ENCODE measurements around the gene HOXB6.

The HOXB6 gene

DNA sequence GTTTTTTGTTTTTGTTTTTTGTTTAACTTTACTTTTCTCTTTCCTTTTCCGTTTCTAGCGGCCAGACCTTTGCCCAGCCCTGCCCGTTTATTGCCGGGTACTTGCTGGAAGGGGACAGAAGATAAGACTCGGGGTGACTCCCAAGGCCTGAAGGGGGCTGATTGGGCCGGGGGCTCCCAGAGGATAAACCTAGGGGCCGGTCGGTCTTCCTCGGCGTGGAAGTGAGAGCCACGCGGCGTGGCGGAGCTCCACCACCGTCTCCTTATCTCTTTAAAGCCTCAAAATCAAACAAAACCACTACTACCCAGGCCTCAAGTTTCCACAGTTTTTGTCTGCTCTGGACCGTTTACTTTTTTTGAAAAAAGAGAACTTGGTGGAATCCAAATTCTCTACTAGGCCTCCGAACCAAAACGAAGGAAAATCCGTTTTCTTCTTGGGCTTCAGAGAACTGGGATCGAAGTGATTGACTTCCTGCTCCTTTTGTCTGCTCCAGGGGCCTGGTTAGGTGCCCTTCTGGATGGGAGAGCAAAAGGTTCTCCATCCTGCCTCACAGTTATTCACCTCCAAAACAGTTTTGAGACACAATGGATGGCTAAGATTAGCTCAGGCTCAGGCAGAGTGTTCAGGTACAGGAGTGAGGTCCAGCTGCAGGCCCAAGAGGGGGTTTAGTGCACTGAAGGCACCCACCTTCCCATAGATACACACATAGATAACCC lies 29.9 kb upstream of the HOXB6 start:
- in situ Hi-C loops (cut with HindIII; ENCODE audit: low sequenced_read_pairs), result no loop called here
- H3K4me3 ChIP-seq (ENCODE audit: low read depth, low read length), result no peak overlapping the region
- TF ChIP-seq, protein P1, sequence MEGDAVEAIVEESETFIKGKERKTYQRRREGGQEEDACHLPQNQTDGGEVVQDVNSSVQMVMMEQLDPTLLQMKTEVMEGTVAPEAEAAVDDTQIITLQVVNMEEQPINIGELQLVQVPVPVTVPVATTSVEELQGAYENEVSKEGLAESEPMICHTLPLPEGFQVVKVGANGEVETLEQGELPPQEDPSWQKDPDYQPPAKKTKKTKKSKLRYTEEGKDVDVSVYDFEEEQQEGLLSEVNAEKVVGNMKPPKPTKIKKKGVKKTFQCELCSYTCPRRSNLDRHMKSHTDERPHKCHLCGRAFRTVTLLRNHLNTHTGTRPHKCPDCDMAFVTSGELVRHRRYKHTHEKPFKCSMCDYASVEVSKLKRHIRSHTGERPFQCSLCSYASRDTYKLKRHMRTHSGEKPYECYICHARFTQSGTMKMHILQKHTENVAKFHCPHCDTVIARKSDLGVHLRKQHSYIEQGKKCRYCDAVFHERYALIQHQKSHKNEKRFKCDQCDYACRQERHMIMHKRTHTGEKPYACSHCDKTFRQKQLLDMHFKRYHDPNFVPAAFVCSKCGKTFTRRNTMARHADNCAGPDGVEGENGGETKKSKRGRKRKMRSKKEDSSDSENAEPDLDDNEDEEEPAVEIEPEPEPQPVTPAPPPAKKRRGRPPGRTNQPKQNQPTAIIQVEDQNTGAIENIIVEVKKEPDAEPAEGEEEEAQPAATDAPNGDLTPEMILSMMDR (IDR thresholded peaks at IDR 0.05; ENCODE audit: low read depth, low read length, missing control alignments), result no peak
- no peak for DNase-seq (ENCODE audit: low read depth)

DNA sequence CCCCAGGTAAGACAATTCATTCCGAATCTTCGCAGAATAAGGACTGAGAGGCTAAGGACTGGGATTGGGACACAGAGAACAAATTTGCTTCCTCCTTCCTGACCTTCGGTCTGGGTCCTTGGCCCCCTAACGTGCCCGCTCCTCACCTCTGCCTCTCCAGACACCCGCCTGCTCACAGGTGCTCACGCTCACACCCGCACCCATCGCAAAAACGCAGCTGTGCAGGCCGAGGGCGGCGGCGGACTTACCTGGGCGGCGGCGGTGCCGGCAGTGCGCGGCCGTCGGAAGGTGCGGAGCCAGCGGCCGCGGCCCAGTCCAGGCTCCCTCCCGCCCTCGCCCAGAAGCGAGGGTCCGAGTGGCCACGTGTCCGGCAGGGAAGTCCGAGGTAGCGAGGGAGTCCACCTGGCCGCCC lies 28.5 kb upstream of the HOXB6 start:
- TF ChIP-seq, protein P1 (IDR thresholded peaks at IDR 0.05; ENCODE audit: low read depth, low read length, missing control alignments), result no peak

DNA sequence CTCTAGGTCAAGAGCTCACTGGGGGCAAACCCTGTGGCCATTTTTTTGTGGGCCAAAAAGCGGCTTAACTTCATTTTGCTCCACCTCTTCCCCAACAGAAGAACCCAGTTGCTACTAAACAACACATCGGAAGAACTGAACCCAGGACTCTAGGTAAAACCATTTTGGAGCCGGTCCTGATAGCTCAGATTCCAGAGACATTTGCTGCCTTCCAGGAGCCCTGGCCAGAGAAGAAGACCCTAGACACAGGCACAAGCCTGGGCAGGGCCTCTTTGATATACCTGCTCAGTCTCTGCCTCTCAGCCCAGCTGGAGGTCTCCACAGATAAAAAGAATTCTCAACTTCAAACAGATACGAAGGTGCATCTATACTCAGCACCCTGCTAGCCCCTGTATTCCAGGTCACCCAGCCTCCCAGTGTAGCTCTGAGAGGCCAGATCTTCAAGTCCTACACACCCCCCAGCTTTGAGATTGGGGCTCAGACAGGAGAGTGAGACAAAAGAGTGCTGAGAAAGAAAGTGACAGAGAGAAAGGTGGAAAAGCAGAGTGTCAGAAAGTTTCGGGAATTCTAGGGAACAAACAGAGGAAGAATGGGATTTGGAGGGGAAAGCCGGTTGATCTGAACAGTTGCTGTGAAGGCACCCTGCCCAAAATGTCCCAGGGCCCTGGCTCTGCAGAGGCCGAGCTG lies 27.9 kb upstream of the HOXB6 start:
- H3K4me3 ChIP-seq (ENCODE audit: low read depth, low read length), result no peak overlapping the region
- TF ChIP-seq, protein P1 (IDR thresholded peaks at IDR 0.05; ENCODE audit: low read depth, low read length, missing control alignments), result no peak
- no peak for DNase-seq (ENCODE audit: low read depth)
- in situ Hi-C loops (cut with HindIII; ENCODE audit: low sequenced_read_pairs), result no loop called here

More for the DNA sequence above, 28.5 kb upstream of the HOXB6 start:
- DNase-seq (ENCODE audit: low read depth), result no peak
- H3K4me3 ChIP-seq (ENCODE audit: low read depth, low read length), result no peak overlapping the region
- in situ Hi-C loops (cut with HindIII; ENCODE audit: low sequenced_read_pairs), result no loop called here

DNA sequence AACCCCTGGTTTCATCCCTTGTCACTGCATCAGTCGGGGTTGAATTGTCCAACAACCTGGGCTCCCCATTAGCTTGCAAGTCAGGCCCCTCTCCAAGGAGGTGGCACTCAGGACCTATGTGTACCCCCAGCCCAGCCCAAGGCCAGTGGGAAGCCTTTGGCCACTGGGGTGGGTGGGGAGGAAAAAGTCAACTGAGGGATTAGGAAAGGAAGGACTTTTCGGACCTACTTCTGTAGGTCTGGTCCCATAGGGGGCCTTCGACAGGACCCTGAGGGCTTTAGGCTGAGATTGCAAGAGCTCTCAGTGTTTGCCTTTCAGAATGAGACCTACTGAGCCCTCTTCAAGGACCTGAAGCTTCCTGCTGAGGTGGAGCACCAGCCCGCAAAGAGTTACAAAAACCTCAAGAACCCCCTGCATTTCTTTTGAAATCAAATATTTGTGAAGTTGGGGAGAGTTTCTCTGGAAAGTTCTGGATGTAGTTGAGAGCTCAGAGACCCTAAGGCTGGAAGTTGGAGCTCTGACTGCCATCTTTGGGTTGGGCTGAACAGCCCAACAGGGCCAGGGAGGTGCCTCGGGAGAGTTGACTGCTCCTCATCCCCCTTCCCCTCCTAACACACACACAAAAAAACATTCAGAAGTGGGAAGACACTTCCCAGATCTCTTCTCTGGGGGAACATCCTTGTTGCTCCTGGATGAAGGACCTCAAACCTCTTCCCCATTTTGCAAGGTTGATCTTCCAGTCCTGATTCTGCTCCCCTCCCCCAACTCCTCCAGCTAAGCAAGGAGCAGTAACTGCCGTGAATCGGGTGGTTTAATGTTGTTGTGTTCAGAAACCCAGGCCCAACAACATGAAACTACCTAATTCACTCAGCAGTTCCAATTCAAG lies 27.1 kb upstream of the HOXB6 start:
- DNase-seq (ENCODE audit: low read depth), result no peak
- no peak overlapping the region for H3K4me3 ChIP-seq (ENCODE audit: low read depth, low read length)
- in situ Hi-C loops (cut with HindIII; ENCODE audit: low sequenced_read_pairs), result no loop called here
- TF ChIP-seq, protein P1 (IDR thresholded peaks at IDR 0.05; ENCODE audit: low read depth, low read length, missing control alignments), result no peak

DNA sequence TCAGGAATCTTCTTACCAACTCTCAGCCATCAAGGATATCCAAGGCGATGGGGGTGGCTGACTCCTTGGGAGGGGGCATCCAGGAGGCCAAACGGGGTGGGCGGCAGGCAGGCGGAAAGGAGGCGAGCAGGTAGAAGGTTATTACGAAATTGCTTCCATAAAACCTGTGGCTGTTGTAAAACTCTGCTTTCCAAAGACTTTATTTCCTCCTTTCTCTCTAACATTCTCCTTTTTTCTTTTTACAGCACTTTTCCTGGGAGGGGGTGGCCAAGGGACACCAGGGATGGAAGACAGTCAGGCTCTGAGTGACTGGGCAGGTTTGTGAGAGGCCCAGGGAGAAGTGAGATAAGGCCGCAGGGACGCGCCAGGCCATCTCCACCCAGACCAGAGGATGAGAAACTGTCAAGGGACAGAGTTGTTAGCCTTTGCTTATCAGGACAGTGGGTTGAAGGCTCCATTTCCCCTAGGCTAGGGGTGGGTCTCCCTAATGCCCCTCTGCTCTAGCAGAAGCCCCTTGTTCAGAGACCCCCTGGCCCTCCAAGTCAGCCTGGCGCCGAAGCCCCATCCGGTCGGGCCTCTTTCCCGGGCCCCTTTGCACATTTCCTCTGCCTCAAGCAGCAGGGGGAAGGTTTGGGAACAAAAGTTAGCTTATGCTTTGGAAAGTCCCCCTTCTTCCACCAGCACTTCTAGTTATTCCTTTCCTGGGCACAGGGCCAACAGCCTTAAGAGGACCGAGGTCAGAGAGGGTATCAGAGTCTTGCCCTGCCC lies 26.3 kb upstream of the HOXB6 start:
- DNase-seq (ENCODE audit: low read depth), result no peak
- TF ChIP-seq, protein P1 (IDR thresholded peaks at IDR 0.05; ENCODE audit: low read depth, low read length, missing control alignments), result no peak
- no peak overlapping the region for H3K4me3 ChIP-seq (ENCODE audit: low read depth, low read length)
- in situ Hi-C loops (cut with HindIII; ENCODE audit: low sequenced_read_pairs), result no loop called here
